SK-N-SH (cell line): Measurements from ENCODE around the gene SEC31B.

Experiments used
- EZH2phosphoT487 ChIP-seq: fragments of 200-600 bp; sonication (generic); IDR thresholded peaks from 2 replicates; pipeline ENCODE4 v1.6.1; 2017; ENCODE audit warnings: low read depth, mixed run types, mild to moderate bottlenecking, antibody characterized with exemption, moderate library complexity, borderline replicate concordance
- FOSL2 ChIP-seq: IDR thresholded peaks from 2 replicates; pipeline ENCODE4 v1.4.0; 2012; ENCODE audit warnings: low read depth, mild to moderate bottlenecking, moderate library complexity, borderline replicate concordance
- GABPA ChIP-seq: IDR thresholded peaks from 2 replicates; pipeline ENCODE4 v1.4.0; 2012; ENCODE audit warnings: low read depth, mild to moderate bottlenecking
- RAD21 ChIP-seq: IDR thresholded peaks from 2 replicates; pipeline ENCODE4 v1.6.1; 2012; ENCODE audit warnings: mild to moderate bottlenecking, low read length
- TAF1 ChIP-seq: IDR thresholded peaks from 2 replicates; pipeline ENCODE4 v1.6.1; 2012; ENCODE audit warnings: low read depth, mild to moderate bottlenecking, low read length, moderate library complexity, borderline replicate concordance
- ZBTB33 ChIP-seq: IDR thresholded peaks from 2 replicates; pipeline ENCODE4 v1.4.0; 2012; ENCODE audit warnings: low read depth, borderline replicate concordance
- TF ChIP-seq, protein P1 (sequence below): fragments of 200-600 bp; sonication (generic); IDR thresholded peaks from 2 replicates; pipeline ENCODE4 v1.6.1; 2017; ENCODE audit warnings: antibody characterized with exemption, mild to moderate bottlenecking, moderate library complexity

- TF ChIP-seq GABPA = no peak
- TF ChIP-seq, protein P1, sequence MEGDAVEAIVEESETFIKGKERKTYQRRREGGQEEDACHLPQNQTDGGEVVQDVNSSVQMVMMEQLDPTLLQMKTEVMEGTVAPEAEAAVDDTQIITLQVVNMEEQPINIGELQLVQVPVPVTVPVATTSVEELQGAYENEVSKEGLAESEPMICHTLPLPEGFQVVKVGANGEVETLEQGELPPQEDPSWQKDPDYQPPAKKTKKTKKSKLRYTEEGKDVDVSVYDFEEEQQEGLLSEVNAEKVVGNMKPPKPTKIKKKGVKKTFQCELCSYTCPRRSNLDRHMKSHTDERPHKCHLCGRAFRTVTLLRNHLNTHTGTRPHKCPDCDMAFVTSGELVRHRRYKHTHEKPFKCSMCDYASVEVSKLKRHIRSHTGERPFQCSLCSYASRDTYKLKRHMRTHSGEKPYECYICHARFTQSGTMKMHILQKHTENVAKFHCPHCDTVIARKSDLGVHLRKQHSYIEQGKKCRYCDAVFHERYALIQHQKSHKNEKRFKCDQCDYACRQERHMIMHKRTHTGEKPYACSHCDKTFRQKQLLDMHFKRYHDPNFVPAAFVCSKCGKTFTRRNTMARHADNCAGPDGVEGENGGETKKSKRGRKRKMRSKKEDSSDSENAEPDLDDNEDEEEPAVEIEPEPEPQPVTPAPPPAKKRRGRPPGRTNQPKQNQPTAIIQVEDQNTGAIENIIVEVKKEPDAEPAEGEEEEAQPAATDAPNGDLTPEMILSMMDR = no peak
- no peak for TF ChIP-seq FOSL2
- TF ChIP-seq TAF1 = no peak
- no peak for TF ChIP-seq RAD21
- TF ChIP-seq ZBTB33 = no peak
- no peak for TF ChIP-seq EZH2phosphoT487
Measured at GRCh38 chr10:100568912-100569311, 49.3 kb upstream of the SEC31B start.
